Measurements from ENCODE around the gene ERVH48-1.

The ERVH48-1 gene

GRCh38 chr21:42892931-42893755 is 32.3 kb downstream of the ERVH48-1 start, which contains the start of gene NDUFV3 (continued):
- TF ChIP-seq PBX3 (CRISPR knock-in tag; IDR thresholded peaks at IDR 0.05) (peak; percentile 16), ZNF600 (tag by site-specific recombination; IDR thresholded peaks at IDR 0.05) (peak; percentile 55), SETDB1 (IDR thresholded peaks at IDR 0.05; ENCODE audit: insufficient read length, low read length) (no peak), ZNF514 (tag by site-specific recombination; IDR thresholded peaks at IDR 0.05) (no peak), ZNF394 (tag by site-specific recombination; IDR thresholded peaks at IDR 0.05; ENCODE audit: borderline replicate concordance) (0 out of 2 replicates have a peak, but pooled peaks have one; percentile 42), PRDM2 (tag by site-specific recombination; IDR thresholded peaks at IDR 0.05; ENCODE audit: borderline replicate concordance) (no peak), ZNF677 (tag by site-specific recombination; IDR thresholded peaks at IDR 0.05) (peak; percentile 71), BCL6B (tag by site-specific recombination; IDR thresholded peaks at IDR 0.05) (no peak), ZNF692 (tag by site-specific recombination; IDR thresholded peaks at IDR 0.05) (peak; percentile 64), ZEB2 (tag by site-specific recombination; IDR thresholded peaks at IDR 0.05) (peak; percentile 28; the same call in 1 of the 2 replicates), SP3 (tag by site-specific recombination; IDR thresholded peaks at IDR 0.05) (peak; percentile 84), FEZF1 (tag by site-specific recombination; IDR thresholded peaks at IDR 0.05) (no peak), ZNF37A (tag by site-specific recombination; IDR thresholded peaks at IDR 0.05) (no peak), ZNF324 (tag by site-specific recombination; IDR thresholded peaks at IDR 0.05) (peak; percentile 68), ZNF747 (tag by site-specific recombination; IDR thresholded peaks at IDR 0.05) (no peak), ZNF660 (tag by site-specific recombination; IDR thresholded peaks at IDR 0.05) (peak; percentile 89; the same call in 1 of the 2 replicates), HOXD13 (CRISPR knock-in tag; IDR thresholded peaks at IDR 0.05; ENCODE audit: borderline replicate concordance) (no peak), ZFP69B (tag by site-specific recombination; IDR thresholded peaks at IDR 0.05) (peak; percentile 31; the same call in 1 of the 2 replicates), BCL11B (tag by site-specific recombination; IDR thresholded peaks at IDR 0.05; ENCODE audit: low read depth) (0 out of 2 replicates have a peak, but pooled peaks have one; percentile 22), ZNF146 (tag by site-specific recombination; IDR thresholded peaks at IDR 0.05) (no peak), ZNF280C (tag by site-specific recombination; IDR thresholded peaks at IDR 0.05) (no peak), ZNF248 (tag by site-specific recombination; IDR thresholded peaks at IDR 0.05) (no peak), ZNF701 (tag by site-specific recombination; IDR thresholded peaks at IDR 0.05) (no peak), KLF8 (tag by site-specific recombination; IDR thresholded peaks at IDR 0.05) (no peak; the same call in 1 of the 2 replicates), ZBTB48 (tag by site-specific recombination; IDR thresholded peaks at IDR 0.05) (peak; percentile 23; the same call in 1 of the 2 replicates), GLI2 (tag by site-specific recombination; IDR thresholded peaks at IDR 0.05; ENCODE audit: borderline replicate concordance, low read depth) (no peak), ZNF610 (tag by site-specific recombination; IDR thresholded peaks at IDR 0.05; ENCODE audit: borderline replicate concordance) (no peak), ZNF112 (tag by site-specific recombination; IDR thresholded peaks at IDR 0.05) (no peak)

All from HEK293 (cell line).